Right lobe of liver (tissue), 6 donors: Measurements from ENCODE around the gene CFAP20. TPM values are rescaled to one million over a fixed set of nuclear protein-coding genes. Genes with fewer than 3 reads are reported as not detected.
"Not testable (repeated sequence)": the region's sequence is repeated elsewhere in the genome, so short reads cannot be mapped to it uniquely, and the experiment has no call there.

ENCODE experiments used
- ATAC-seq, 4 donors: fragments of 200-7000 bp; cut with Tn5 transposase; one replicate each; pipeline ENCODE4 v1.9.1; 2020; ENCODE audit warnings: mild to moderate bottlenecking in 4 of 4, moderate library complexity in 4 of 4
- DNase-seq, 3 donors: peaks; one replicate each; pipeline ENCODE4 v3.0.0-alpha.2; 2020
- H3K27ac ChIP-seq, 3 donors: fragments of 200-600 bp; one replicate each; pipeline ENCODE4 v1.8.0; 2022
- H3K27me3 ChIP-seq, 2 donors: fragments of 200-600 bp; one replicate each; pipeline ENCODE4 v1.8.0; 2022
- H3K36me3 ChIP-seq, 4 donors: fragments of 200-600 bp; sonication (generic) in 1 of 4; one replicate each; pipeline versions ENCODE4 v1.5.1 to v1.8.0; 2017 to 2022; ENCODE audit warnings: control low read depth in 1 of 4
- H3K4me1 ChIP-seq, 4 donors: fragments of 200-600 bp; sonication (generic) in 1 of 4; one replicate each; pipeline versions ENCODE4 v1.5.1 to v1.8.0; 2017 to 2022; ENCODE audit warnings: control low read depth in 1 of 4
- H3K4me3 ChIP-seq, 3 donors: fragments of 200-600 bp; one replicate each; pipeline ENCODE4 v1.8.0; 2022
- H3K9me3 ChIP-seq, 4 donors: fragments of 200-600 bp; sonication (generic) in 1 of 4; one replicate each; pipeline versions ENCODE4 v1.5.1 to v1.8.0; 2017 to 2022; ENCODE audit warnings: control low read depth in 1 of 4
- CTCF ChIP-seq, 4 donors: fragments of 200-600 bp in 3 of 4; fragments of 450-650 bp in 1 of 4; IDR thresholded peaks; one replicate each; pipeline versions ENCODE4 v1.5.1 to v1.8.0; 2016 to 2022; ENCODE audit warnings: antibody characterized with exemption in 4 of 4, mild to moderate bottlenecking in 2 of 4
- POLR2A ChIP-seq: fragments of 450-650 bp; IDR thresholded peaks from one replicate; pipeline ENCODE4 v1.6.1; 2017; ENCODE audit warnings: antibody characterized with exemption, mild to moderate bottlenecking
- WGBS: methylation state at CpG from one replicate; pipeline ENCODE4 v1.1.6; 2018; ENCODE audit warnings: low coverage, low lambda C conversion rate; ENCODE audit not compliant: insufficient coverage; ENCODE audit errors: missing lambda C conversion rate; 5-methylcytosine and 5-hydroxymethylcytosine counted together
- intact Hi-C, 2 donors: fragments of 100-400 bp; cut with DNase I; formaldehyde crosslinking; loops; one replicate each; pipeline versions ENCODE4 v1.11.2 to v1.14.1; 2022
- total RNA-seq, 6 experiments: library from RNA; depleted of rRNA in 2 of 6; stranded (reverse); fragments of >200 nt in 2 of 6; fragmentation: NEBNext Ultra II Directional in 3 of 6; extraction: Animal tissue kit (Norgen Biotek cat#: 25700) in 3 of 6; gene quantifications; one replicate each; pipeline versions ENCODE4 v1.1.0 to v1.2.4, GENCODE V29; 2016 to 2023
- donor health status: DM: no; HTN: yes; CAD: no.
- donor health status: DM: no; HTN: no; CAD: no.
- donor health status: DM: no; HTN: no; CAD: no.
- donor health status: DM: no; HTN: yes; CAD: no.
- donor health status: DM: no; HTN: yes; CAD: no.

The CFAP20 gene
- total RNA-seq, 6 experiments from 2014 or later, result 7.8 to 38.7 (median 18.1) TPM

- H3K27me3 ChIP-seq, result no peaks in the 10 kb centered on the region
- 25% methylated on average over 1 of the region's 2 CpGs for WGBS
- H3K9me3 ChIP-seq, result no peaks in the 10 kb centered on the region
- TF ChIP-seq CTCF (IDR thresholded peaks at IDR 0.05) (no peak), POLR2A (no peak)
- intact Hi-C loops, result no loop called here
- H3K4me1 ChIP-seq, result no peaks in the 10 kb centered on the region
- peak in 1 of 3 donors; percentile 12 for DNase-seq
- no peak overlapping the region for H3K27ac ChIP-seq
- no peaks in the 10 kb centered on the region for H3K36me3 ChIP-seq
- ATAC-seq, result no peak
- no peak overlapping the region for H3K4me3 ChIP-seq
Observed at GRCh38 chr16:58096249-58096648, 32.9 kb downstream of the CFAP20 start.

GRCh38 chr16:58095575-58095960 lies 33.6 kb downstream of the CFAP20 start:
- WGBS, result 59% methylated on average over 5 of the region's 6 CpGs
- H3K27ac ChIP-seq, ATAC-seq, DNase-seq, H3K36me3 ChIP-seq, H3K4me1 ChIP-seq, H3K4me3 ChIP-seq, H3K9me3 ChIP-seq, intact Hi-C loops, H3K27me3 ChIP-seq: not testable (repeated sequence)

- no peaks in the 10 kb centered on the region for H3K4me1 ChIP-seq
- ATAC-seq, result peak in 3 of 4 donors; percentile 14 to 44 (median 42)
- TF ChIP-seq POLR2A, result no peak
- no peak for TF ChIP-seq CTCF (IDR thresholded peaks at IDR 0.05)
- DNase-seq, result peak in 1 of 3 donors; percentile 48
- no peak overlapping the region for H3K27ac ChIP-seq
- H3K27me3 ChIP-seq, result no peaks in the 10 kb centered on the region
- intact Hi-C loops, result no loop called here
- H3K9me3 ChIP-seq, result no peaks in the 10 kb centered on the region
- WGBS, result 28% methylated on average over 2 of the region's 15 CpGs
- no peak overlapping the region for H3K4me3 ChIP-seq
- H3K36me3 ChIP-seq, result no peaks in the 10 kb centered on the region
Observed at GRCh38 chr16:58094791-58095574, 34.2 kb downstream of the CFAP20 start.

GRCh38 chr16:58094026-58094425 lies 35.2 kb downstream of the CFAP20 start:
- 75% methylated on average over 2 of the region's 5 CpGs for WGBS
- no peaks in the 10 kb centered on the region for H3K36me3 ChIP-seq
- no peaks in the 10 kb centered on the region for H3K9me3 ChIP-seq
- H3K27me3 ChIP-seq, result no peaks in the 10 kb centered on the region
- no peak overlapping the region for H3K27ac ChIP-seq
- TF ChIP-seq POLR2A (no peak), CTCF (IDR thresholded peaks at IDR 0.05) (no peak)
- no peak for ATAC-seq
- H3K4me1 ChIP-seq, result no peaks in the 10 kb centered on the region
- H3K4me3 ChIP-seq, result no peak overlapping the region
- intact Hi-C loops, result no loop called here
- DNase-seq, result peak in 1 of 3 donors; percentile 34

- H3K4me1 ChIP-seq, intact Hi-C loops, H3K4me3 ChIP-seq, H3K36me3 ChIP-seq, H3K27ac ChIP-seq, DNase-seq, H3K27me3 ChIP-seq, H3K9me3 ChIP-seq, ATAC-seq: not testable (repeated sequence)
- WGBS, result 86% methylated on average over 3 of the region's 3 CpGs
Observed at GRCh38 chr16:58090396-58090795, 38.8 kb downstream of the CFAP20 start.
